Measurements from ENCODE around the gene SLC12A3.
"Not testable (repeated sequence)": the region's sequence is repeated elsewhere in the genome, so short reads cannot be mapped to it uniquely, and the experiment has no call there.

SLC12A3 gene

DNA sequence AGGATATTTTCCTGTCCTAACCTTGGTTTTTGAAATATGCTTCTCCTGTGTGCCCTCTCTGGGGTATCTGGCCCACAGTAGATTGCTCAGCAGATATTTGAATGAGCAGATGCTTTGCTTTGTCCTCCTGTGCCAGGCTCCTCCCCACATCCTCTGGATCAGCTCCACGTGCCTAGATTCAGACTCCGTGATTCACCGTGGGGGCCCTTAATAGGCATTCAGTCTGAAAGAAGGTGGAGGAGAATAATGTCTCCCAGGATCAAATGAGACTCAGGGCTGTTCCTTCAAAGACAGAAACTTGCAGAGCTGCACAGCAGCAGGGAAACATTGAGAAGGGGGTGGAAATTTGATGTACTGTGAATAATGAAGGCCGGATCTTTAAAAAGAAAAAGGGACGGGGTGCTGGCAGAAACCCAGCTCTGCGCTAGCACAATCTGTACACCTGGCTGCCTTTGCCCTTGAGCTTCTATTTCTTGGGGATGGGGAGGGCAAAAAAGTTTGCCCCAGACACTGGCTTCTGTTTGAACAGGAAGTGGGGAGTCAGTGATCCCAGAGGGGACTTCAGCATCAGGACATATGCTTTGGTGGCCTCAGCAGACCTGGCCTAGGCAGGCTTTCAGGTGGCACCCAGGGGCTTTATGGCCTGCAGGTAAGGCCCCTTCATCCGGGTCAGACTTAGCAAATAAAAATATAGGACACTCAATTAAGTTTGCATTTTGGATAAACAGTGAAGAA is 15.9 kb upstream of the SLC12A3 start:
- no peak for DNase-seq

- DNase-seq, result no peak
Measured at GRCh38 chr16:56849690-56850680, 15.0 kb upstream of the SLC12A3 start.

- no peak for DNase-seq
Measured at GRCh38 chr16:56851671-56852400, 13.2 kb upstream of the SLC12A3 start.

GRCh38 chr16:56852401-56852730 is 12.6 kb upstream of the SLC12A3 start:
- DNase-seq, result no peak

GRCh38 chr16:56852968-56853367 is 12.0 kb upstream of the SLC12A3 start:
- DNase-seq, result no peak

- DNase-seq, result no peak
Measured at GRCh38 chr16:56855201-56855600, 9.8 kb upstream of the SLC12A3 start.

- DNase-seq, result no peak
Measured at GRCh38 chr16:56855946-56856345, 9.1 kb upstream of the SLC12A3 start.

- no peak for DNase-seq
Measured at GRCh38 chr16:56856876-56857447, 8.0 kb upstream of the SLC12A3 start.

DNA sequence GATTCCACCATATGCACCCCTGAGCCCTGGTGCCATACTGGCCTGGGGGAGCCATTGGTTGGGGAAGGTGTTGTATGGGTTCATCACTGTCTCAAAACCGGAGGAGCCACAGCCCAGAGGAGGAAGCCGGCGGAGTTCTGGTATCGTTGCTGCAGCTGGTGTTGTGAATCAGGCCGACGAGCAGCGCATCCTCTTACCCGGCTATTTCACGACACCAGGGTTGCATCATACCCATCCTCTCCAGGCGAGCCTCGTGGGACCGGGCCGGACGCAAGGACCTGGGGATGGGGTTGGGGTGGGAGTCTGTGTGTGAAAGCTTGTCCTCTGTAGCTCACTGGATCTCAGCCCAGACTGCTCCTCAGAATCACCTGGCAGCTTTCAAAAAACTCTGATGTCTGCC is 6.6 kb upstream of the SLC12A3 start:
- DNase-seq, result no peak

GRCh38 chr16:56859636-56860035 is 5.4 kb upstream of the SLC12A3 start:
- DNase-seq, result no peak

DNA sequence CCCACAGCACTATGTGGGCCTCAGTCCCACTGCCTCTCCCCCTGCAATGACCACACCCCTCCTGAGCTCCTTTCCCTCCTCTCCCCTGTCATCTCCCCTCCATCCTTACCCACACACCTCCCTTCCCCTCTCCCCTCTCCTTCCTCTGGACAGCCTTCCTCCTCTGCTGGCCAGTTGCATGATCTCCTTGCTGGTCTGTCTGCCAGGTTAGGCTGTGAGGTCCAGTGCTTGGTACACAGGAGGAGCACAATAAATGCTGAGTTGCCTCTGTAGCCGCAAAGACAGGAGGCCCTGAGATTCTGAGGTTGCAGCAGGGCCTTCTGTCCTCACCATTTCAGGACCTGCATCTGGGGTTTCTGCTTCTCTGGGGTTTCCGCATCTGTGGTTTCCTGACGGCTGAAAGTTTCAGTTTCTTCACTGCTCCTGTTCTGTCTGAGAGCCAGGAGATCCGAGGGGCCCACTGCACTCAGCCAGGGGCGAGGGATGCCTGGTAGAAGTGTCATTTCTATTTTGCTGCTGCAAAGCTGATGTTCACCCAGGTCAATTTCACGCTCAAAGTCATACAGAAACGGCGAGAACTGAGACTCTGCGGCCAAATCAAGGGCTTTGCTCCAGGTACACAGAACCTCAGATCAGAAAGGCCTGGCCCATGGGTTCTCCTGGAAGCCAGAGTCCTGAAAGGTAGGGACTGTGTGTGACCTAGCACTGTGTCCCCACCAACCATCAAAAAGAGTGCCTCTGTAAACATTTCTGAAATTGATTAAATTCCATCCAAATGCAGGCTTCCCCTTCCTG is 4.6 kb upstream of the SLC12A3 start:
- DNase-seq, result no peak

DNA sequence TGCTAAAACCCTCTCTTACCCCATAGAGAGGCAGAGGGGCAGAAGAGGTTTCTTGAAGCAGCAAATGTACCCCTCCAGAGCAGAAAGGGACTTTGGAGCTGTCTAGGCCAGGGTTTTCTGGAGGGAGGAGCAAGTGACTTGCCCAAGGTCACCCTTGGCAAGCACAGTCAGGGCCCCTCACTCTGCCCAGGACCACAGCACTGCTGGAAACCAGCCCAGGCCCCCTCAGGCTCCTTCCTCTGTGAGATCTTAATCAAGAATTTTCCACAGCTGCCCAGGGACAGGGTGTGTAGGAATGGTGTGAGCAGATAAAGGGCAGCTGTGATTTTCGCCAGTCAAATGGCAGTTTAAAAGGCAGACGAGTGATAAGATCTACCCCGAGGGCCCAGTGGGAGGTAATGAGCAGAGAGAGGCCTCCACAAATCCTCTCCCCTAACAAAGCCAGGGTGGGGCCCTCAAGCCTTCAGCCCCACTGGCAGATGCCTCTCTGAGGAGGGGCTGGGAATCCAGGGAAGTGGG is 3.9 kb upstream of the SLC12A3 start:
- no peak for DNase-seq

- no peak for DNase-seq
Measured at GRCh38 chr16:56861756-56862155, 3.3 kb upstream of the SLC12A3 start.

GRCh38 chr16:56862776-56863175 is 2.2 kb upstream of the SLC12A3 start:
- no peak for DNase-seq

DNA sequence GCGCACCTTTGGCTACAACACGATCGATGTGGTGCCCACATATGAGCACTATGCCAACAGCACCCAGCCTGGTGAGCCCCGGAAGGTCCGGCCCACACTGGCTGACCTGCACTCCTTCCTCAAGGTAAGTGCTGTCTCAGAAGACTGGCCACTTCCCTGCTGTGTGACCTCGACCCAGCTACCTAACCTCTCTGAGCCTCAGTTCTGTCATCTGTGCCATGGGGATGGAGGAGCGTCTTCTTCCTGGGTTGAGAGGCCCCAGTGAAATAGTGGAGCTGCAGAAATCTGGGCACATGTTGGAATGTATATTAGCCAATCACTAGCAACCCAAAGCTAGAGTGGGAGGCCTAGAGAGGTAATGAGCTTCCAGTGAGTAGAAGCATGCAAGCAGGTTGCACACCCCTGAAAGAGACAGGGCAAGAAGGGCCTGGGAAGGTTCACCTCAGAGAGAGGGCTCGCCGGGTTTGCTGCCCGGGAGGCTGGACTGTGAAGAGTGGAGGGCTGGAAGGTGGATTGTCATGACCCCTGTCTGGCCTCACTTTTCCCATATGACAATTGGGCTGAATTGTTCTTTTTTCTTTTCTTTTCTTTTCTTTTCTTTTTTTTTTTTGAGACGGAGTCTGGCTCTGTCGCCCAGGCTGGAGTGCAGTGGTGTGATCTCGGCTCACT is 521 bp downstream of the SLC12A3 start:
- DNase-seq, result no peak

- no peak for DNase-seq
Measured at GRCh38 chr16:56866955-56867830, 2.2 kb downstream of the SLC12A3 start.

DNA sequence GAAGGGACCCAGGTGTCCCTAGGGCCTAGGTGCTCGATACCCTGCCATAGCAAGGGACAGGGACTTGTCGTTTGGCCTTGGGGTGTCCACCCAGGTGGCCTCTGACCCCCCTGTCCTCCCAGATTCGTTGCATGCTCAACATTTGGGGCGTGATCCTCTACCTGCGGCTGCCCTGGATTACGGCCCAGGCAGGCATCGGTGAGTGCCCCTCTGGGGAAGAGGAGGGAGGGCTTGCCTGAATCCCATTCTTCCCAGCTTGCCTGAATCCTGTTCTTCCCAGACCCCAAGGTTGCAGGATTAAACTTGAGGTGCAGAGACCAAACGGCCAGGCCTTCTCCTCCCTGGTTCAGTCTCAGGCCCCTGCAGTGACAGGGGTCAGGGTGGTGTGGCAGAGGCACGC is 3.2 kb downstream of the SLC12A3 start:
- DNase-seq, result no peak

DNA sequence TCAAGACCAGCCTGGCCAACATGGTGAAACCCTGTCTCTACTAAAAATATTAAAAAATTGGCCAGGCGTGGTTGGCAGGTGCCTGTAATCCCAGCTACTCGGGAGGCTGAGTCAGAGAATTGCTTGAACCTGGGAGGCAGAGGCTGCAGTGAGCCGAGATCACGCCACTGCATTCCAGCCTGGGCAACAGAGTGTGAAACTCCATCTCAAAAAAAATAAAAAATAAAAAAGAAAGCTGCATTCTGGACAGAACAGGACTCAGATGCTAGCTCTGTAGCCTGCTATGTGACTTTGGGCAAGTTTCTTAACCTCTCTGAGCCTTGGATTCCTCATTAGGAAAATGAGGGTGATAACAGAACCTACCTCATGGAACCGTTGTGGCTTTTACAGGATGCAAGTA is 3.8 kb downstream of the SLC12A3 start:
- DNase-seq, result not testable (repeated sequence)

- DNase-seq, result no peak
Measured at GRCh38 chr16:56869513-56870275, 4.7 kb downstream of the SLC12A3 start.
